Anterior cingulate cortex (tissue), 58 donors: ENCODE measurements around the gene CPT1C.

ENCODE experiments used
- DNase-seq, 58 donors: peaks; one replicate each; lab custom pipeline; 2025; lab: John Stamatoyannopoulos, UW

Gene CPT1C

GRCh38 chr19:49658566-49659442, 32.1 kb upstream of the CPT1C start:
- DNase-seq, result no peak

GRCh38 chr19:49660338-49660961, 30.5 kb upstream of the CPT1C start:
- no peak for DNase-seq

DNA sequence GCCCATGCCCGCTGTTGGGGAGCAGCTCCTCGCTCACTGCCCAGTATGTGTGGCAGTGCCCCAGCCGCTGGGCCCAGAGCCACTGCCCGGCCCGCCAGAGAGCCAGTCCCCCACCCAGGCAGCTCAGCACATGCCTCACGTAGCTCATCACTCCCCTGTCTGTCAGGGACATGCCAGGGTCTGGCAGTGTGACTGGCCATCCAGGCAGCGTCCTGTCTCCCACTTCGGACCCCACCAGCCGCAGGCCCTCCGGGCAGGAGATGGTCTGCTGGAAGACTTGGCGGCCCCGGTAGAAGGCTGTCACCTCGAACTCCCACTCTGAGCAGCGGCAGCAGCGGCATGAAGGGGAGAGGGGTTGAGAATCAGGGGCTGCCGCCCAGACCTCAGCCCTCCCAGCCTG, 28.9 kb upstream of the CPT1C start:
- DNase-seq, result no peak

DNA sequence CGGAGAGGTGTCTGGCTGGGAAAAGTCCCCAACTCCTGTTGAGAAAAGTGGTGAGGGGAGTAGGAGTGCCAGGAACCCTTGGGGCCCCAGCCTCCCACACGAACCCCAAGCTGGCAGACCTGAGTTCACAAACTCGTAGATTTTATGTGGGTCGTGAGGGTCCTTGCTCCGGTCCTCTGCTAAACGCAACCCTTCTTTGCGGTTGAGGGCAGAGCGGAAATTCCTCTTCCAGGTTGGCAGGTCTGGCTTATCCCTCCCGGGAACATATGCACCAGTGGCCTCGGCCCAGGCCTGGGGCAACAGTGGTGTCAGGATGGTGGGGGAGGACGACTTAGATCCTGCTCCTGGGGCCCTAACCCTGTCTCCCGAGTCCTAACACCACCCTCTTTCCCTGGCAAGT, 27.7 kb upstream of the CPT1C start:
- no peak for DNase-seq

GRCh38 chr19:49664171-49665035, 26.5 kb upstream of the CPT1C start:
- DNase-seq, result peak; percentile 9 to 93 (median 80)

GRCh38 chr19:49665036-49665350, 25.9 kb upstream of the CPT1C start:
- DNase-seq, result no peak

GRCh38 chr19:49665351-49666119, 25.4 kb upstream of the CPT1C start, which contains the start of the genes BCL2L12 and IRF3:
Gene BCL2L12, plus strand, starts transcription at chr19:49665933. Its CDS starts 760 bp downstream, at chr19:49666693.
Gene IRF3, minus strand, starts transcription at chr19:49665857. Its CDS starts 1,019 bp downstream, at chr19:49664838.
- DNase-seq, result peak; percentile 65 to 97 (median 92)

GRCh38 chr19:49666120-49666444, 24.8 kb upstream of the CPT1C start:
- DNase-seq, result no peak

GRCh38 chr19:49667473-49667872, 23.4 kb upstream of the CPT1C start:
- no peak for DNase-seq

GRCh38 chr19:49669516-49669915, 21.4 kb upstream of the CPT1C start:
- DNase-seq, result no peak

DNA sequence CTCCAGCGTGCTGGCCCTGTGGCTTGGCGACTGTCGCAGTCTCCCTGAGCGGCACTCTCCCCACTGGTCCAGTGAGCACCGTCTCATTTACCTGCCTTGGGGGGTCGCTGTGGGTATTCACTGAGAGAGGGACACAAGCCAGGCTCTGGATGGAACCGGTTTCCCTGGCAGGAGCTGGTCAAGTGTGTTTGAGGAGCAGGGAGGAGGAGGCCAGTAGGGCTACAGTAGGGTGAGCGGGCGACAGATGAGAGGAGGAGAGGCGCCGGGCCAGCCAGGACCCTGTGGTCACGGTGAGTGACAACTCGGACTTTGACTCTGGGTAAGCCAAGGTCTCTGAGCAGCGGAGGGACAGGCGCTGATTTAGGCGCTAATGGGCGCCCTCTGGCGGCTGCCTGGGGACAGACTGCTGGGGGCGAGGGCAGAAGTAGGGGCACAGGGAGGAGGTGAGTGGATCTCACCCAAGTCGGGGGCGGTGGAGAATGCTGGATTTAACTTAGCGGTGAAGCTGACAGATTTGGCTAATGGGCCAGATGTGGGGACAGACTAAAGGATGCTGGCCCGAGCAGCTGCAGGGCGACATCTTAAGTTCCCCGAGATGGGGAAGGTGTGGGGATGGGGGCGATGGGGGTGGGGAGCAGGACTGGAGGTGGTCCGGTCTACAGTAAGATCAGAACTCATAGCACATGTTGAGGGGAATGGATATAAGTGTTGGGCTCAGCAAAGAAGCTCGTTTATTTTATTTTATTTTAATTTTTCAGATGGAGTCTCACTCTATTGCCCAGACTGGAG, 18.6 kb upstream of the CPT1C start:
- DNase-seq, result peak in 54 of 58 donors; percentile 3 to 77 (median 48)

GRCh38 chr19:49676136-49676783, 14.7 kb upstream of the CPT1C start:
- DNase-seq, result peak in 35 of 58 donors; percentile 53 to 92 (median 84)

DNA sequence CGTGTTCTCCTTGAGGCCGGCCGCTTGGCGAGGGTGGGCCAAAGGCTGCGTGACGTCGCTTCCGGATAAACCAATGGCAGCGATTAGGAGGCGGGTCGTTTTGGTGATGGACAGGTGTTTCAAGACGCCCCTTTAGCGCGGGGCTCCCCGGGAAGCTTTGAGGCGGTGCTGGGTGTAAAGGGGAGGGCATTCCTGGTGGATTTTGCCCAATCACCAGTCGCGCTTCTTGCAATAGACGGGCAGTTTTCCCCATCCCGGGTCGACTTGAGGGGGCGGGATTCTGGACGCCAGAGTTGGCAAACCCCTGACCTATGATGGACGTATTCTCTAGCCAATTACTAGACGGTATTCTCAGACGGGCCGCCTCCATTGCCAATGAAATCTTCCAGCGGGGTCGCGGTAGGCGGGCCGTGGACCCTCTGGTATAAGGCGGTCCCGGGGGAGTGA, 14.1 kb upstream of the CPT1C start:
- peak; percentile 97 to 100 (median 100) for DNase-seq

- DNase-seq, result peak in 12 of 58 donors; percentile 19 to 75 (median 51)
These were observed 13.6 kb upstream of the CPT1C start, which contains the start of gene PRMT1 for GRCh38 chr19:49677231-49677900. Gene PRMT1, plus strand, starts transcription at chr19:49677271. Its CDS starts 10 bp downstream, at chr19:49677281.

- DNase-seq, result peak in 43 of 58 donors; percentile 12 to 75 (median 41)
These were observed 12.8 kb upstream of the CPT1C start for GRCh38 chr19:49677901-49678674.

DNA sequence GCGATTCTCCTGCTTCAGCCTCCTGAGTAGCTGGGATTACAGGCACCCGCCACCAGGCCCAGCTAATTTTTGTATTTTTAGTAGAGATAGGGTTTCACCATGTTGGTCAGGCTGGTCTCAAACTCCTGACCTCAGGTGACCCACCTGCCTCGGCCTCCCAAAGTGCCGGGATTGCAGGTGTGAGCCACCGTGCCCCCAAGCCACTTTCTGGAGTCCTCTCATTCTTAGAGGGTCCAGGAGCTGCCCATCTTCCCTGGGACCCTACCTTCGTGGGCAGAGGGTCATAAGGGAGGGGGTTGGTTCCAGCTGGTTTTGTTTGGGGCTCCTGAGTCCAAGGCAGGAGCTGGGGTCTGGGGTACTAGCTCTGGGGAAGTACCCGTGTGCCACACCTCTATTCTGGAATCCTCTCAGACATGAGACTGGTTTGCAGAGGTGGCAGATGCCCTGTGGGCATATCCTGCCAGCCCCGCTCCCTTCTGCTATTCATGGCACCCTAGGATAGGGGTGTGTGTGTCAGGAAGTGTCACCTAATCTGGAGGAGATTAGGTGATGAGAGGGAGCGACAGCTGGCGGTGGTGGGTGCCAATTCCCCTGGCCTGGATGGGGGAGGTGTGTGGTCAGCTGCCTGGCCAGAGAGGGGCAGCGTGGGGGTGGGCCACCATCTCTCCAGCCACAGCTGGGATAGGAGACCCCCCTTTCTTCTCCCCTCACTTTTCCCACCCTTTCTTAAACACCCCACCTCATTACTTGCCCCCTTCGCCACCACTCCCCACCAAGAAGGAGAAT, 11.7 kb upstream of the CPT1C start:
- no peak for DNase-seq
